Uterus (tissue), 4 donors: ENCODE measurements around the gene HGFAC. TPM values are rescaled to one million over a fixed set of nuclear protein-coding genes. Genes with fewer than 3 reads are reported as not detected.

ENCODE experiments used
- DNase-seq, 2 donors: peaks; one replicate each; pipeline ENCODE4 v3.0.0-alpha.2; 2019 to 2020
- H3K27ac ChIP-seq, 2 donors: fragments of 200-600 bp; sonication (generic); 1 replicate in 1 of 2; 2 replicates in 1 of 2; pipeline ENCODE4 v1.5.1; 2016 to 2018
- H3K27me3 ChIP-seq, 2 donors: fragments of 200-600 bp; sonication (generic); one replicate each; pipeline ENCODE4 v1.5.1; 2018 to 2019; ENCODE audit warnings: control low read depth in 1 of 2
- H3K36me3 ChIP-seq, 2 donors: fragments of 200-600 bp; sonication (generic); one replicate each; pipeline ENCODE4 v1.5.1; 2019; ENCODE audit warnings: control low read depth in 1 of 2
- H3K4me1 ChIP-seq, 2 donors: fragments of 200-600 bp; sonication (generic); one replicate each; pipeline ENCODE4 v1.5.1; 2018 to 2019; ENCODE audit warnings: control low read depth in 1 of 2
- H3K4me3 ChIP-seq, 2 donors: fragments of 200-600 bp; sonication (generic); 1 replicate in 1 of 2; 2 replicates in 1 of 2; pipeline ENCODE4 v1.5.1; 2018 to 2019; ENCODE audit warnings: mild to moderate bottlenecking in 1 of 2
- H3K9me3 ChIP-seq, 2 donors: fragments of 200-600 bp; sonication (generic); one replicate each; pipeline ENCODE4 v1.5.1; 2019; ENCODE audit warnings: control low read depth in 1 of 2
- POLR2A ChIP-seq, 2 donors: fragments of 450-650 bp; IDR thresholded peaks; one replicate each; pipeline ENCODE4 v1.6.1; 2016; ENCODE audit warnings: antibody characterized with exemption in 2 of 2, mild to moderate bottlenecking in 1 of 2, moderate library complexity in 1 of 2
- intact Hi-C: fragments of 100-400 bp; cut with DNase I; formaldehyde crosslinking; loops from one replicate; pipeline ENCODE4 v1.15.1; 2023; ENCODE audit warnings: low total_unique reads
- total RNA-seq, 4 donors: library from RNA; depleted of rRNA in 3 of 4; stranded (reverse); fragments of >200 nt in 3 of 4; gene quantifications; one replicate each; pipeline versions ENCODE4 v1.1.0 to v1.2.4, GENCODE V29; 2014 to 2023
- TF ChIP-seq, protein P1 (sequence below), 4 experiments: fragments of 200-600 bp in 2 of 4; fragments of 450-650 bp in 2 of 4; sonication (generic) in 2 of 4; IDR thresholded peaks; one replicate each; pipeline ENCODE4 v1.5.1; 2016 to 2019; ENCODE audit warnings: antibody characterized with exemption in 4 of 4, mild to moderate bottlenecking in 2 of 4, moderate library complexity in 1 of 4
- donor health status: DM: yes; HTN: yes; CAD: no.

Gene HGFAC
- total RNA-seq, 4 donors from 2014 or later, result 0.28 to 3.1 TPM; not detected in 2

DNA sequence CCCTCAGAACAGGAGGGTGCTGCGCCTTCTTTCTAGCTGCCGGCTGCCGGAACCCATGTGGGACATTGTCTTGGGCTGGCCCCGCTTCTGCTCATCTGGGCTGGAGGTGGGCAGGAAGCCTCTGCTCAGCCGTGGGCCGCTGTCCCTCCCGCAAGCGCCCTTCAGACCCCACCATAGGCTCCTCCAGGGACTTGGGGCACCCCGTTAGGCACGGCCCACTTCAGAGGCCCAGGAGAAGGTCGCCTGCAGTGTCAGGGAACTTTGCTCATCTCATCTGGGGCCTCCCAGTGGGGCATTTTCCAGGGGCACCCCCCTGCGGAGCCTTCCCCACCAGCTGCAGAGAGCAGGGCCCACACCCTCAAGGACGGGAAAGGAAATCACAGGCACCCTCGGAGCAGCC is 54.3 kb downstream of the HGFAC start:
- H3K4me3 ChIP-seq, result no peak overlapping the region
- peaks cover 6 to 7% of the 10 kb centered on the region in 2 donors for H3K27me3 ChIP-seq
- DNase-seq, result no peak
- H3K9me3 ChIP-seq, result no peaks in the 10 kb centered on the region
- no peak for TF ChIP-seq POLR2A (IDR thresholded peaks at IDR 0.05)
- TF ChIP-seq, protein P1, sequence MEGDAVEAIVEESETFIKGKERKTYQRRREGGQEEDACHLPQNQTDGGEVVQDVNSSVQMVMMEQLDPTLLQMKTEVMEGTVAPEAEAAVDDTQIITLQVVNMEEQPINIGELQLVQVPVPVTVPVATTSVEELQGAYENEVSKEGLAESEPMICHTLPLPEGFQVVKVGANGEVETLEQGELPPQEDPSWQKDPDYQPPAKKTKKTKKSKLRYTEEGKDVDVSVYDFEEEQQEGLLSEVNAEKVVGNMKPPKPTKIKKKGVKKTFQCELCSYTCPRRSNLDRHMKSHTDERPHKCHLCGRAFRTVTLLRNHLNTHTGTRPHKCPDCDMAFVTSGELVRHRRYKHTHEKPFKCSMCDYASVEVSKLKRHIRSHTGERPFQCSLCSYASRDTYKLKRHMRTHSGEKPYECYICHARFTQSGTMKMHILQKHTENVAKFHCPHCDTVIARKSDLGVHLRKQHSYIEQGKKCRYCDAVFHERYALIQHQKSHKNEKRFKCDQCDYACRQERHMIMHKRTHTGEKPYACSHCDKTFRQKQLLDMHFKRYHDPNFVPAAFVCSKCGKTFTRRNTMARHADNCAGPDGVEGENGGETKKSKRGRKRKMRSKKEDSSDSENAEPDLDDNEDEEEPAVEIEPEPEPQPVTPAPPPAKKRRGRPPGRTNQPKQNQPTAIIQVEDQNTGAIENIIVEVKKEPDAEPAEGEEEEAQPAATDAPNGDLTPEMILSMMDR (IDR thresholded peaks at IDR 0.05), result no peak
- H3K4me1 ChIP-seq, result no peaks in the 10 kb centered on the region
- H3K36me3 ChIP-seq, result no peaks in the 10 kb centered on the region
- H3K27ac ChIP-seq, result no peak overlapping the region
- intact Hi-C loops, result no loop called here

GRCh38 chr4:3497095-3497494 is 55.3 kb downstream of the HGFAC start:
- intact Hi-C loops, result no loop called here
- Histone ChIP-seq H3K27ac (no peak overlapping the region), H3K4me3 (no peak overlapping the region), H3K4me1 (no peaks in the 10 kb centered on the region), H3K27me3 (peaks cover 0 to 7% of the 10 kb centered on the region in 2 donors), H3K9me3 (no peaks in the 10 kb centered on the region), H3K36me3 (no peaks in the 10 kb centered on the region)
- no peak for DNase-seq
- TF ChIP-seq, protein P1 (IDR thresholded peaks at IDR 0.05), result no peak
- no peak for TF ChIP-seq POLR2A (IDR thresholded peaks at IDR 0.05)

DNA sequence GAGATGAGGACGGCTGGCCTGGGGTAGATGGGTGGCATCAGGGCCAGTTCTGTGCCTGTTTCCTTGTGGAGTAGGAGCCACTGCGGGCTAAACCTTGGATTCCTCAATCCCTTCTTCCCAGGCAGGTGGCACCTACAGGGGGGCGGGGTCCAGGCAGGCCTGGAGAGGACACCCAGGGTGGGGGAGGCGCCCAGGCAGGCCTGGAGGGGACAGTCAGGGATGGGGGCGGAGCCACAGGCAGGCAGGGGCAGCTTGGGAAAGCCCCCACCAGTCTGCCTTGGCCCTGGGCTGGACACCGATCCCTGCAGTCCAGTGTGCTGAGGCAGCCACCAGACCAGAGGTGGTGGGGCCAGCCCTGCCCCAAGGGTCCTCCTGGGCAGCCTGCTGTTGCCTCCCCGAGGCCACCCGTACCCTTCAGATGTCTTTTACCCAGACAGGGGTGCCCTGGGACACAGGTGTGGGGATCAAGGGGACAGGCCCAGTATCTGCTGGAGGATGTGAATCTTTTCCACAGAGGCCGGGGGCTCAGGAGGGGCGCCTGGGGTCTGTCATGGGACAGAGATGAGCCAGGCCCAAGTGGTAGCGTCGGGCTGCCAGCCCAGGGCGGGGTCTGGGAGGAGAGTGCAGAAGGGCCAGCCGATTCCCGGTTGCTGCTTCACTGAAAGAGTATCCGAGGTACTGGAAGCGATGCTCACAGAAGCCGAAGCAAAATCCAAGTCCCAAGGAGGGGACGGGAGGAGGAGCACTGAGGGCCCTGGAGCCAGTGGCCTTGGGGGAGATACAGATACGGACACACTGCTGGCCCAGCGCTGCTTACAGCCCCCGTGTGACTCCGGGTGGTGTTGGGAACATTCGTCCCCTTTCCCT is 56.0 kb downstream of the HGFAC start:
- Histone ChIP-seq H3K9me3 (no peaks in the 10 kb centered on the region), H3K27ac (no peak overlapping the region), H3K4me3 (no peak overlapping the region), H3K27me3 (peaks cover 0 to 7% of the 10 kb centered on the region in 2 donors), H3K4me1 (no peaks in the 10 kb centered on the region), H3K36me3 (no peaks in the 10 kb centered on the region)
- TF ChIP-seq POLR2A (IDR thresholded peaks at IDR 0.05), result no peak
- TF ChIP-seq, protein P1 (IDR thresholded peaks at IDR 0.05), result no peak
- no peak for DNase-seq
- intact Hi-C loops, result no loop called here

- Histone ChIP-seq H3K36me3 (no peaks in the 10 kb centered on the region), H3K4me3 (no peak overlapping the region), H3K27me3 (peaks cover 0 to 7% of the 10 kb centered on the region in 2 donors), H3K4me1 (no peaks in the 10 kb centered on the region), H3K9me3 (no peaks in the 10 kb centered on the region), H3K27ac (no peak overlapping the region)
- TF ChIP-seq POLR2A (IDR thresholded peaks at IDR 0.05), result no peak
- TF ChIP-seq, protein P1 (IDR thresholded peaks at IDR 0.05), result no peak
- intact Hi-C loops, result no loop called here
- DNase-seq, result no peak
These were observed 56.6 kb downstream of the HGFAC start for GRCh38 chr4:3498407-3498806.

Other genes with a start within 250 kb of the HGFAC start
- gene MSANTD1, start 192.8 kb upstream of the HGFAC start, total RNA-seq, result 1 to 10 TPM in 3 of 4 donors, not detected in 1; 1.3 to 3.3 (median 2.1) TPM
- 10 to 100 TPM in 3 of 4 donors, 1 to 10 TPM in 1; 3.5 to 63.8 (median 40.1) TPM for gene RGS12, start 148.9 kb upstream of the HGFAC start, total RNA-seq
- 1 to 10 TPM in 1 of 4 donors, under 1 TPM in 2, not detected in 1; 0.26 to 3.9 (median 0.85) TPM for gene DOK7, start 21.3 kb downstream of the HGFAC start, total RNA-seq
- 100 to 1,000 TPM in 3 of 4 donors, 1 to 10 TPM in 1; 8.8 to 260 (median 164) TPM for gene LRPAP1, start 90.5 kb downstream of the HGFAC start, total RNA-seq